Endothelial cell (in vitro differentiated cells): Measurements from ENCODE around the gene PCYOX1L. TPM values are rescaled to one million over a fixed set of nuclear protein-coding genes. Genes with fewer than 3 reads are reported as not detected.

Source experiments
- DNase-seq: peaks from one replicate; pipeline ENCODE4 v3.0.0; 2021; ENCODE audit warnings: low spot score
- H3K27ac Mint-ChIP-seq: one replicate; pipeline ENCODE4 v1.8.0; 2021; ENCODE audit warnings: mixed read lengths, inconsistent platforms; ENCODE audit not compliant: unreplicated experiment
- H3K27me3 Mint-ChIP-seq: one replicate; pipeline ENCODE4 v1.8.0; 2021; ENCODE audit warnings: mild to moderate bottlenecking, moderate library complexity, mixed read lengths, inconsistent platforms; ENCODE audit not compliant: unreplicated experiment
- H3K36me3 Mint-ChIP-seq: one replicate; pipeline ENCODE4 v1.8.0; 2021; ENCODE audit warnings: mild to moderate bottlenecking, low read depth, mixed read lengths, inconsistent platforms; ENCODE audit not compliant: unreplicated experiment
- H3K4me1 Mint-ChIP-seq: one replicate; pipeline ENCODE4 v1.8.0; 2021; ENCODE audit warnings: mild to moderate bottlenecking, mixed read lengths, inconsistent platforms; ENCODE audit not compliant: unreplicated experiment
- H3K4me3 Mint-ChIP-seq: one replicate; pipeline ENCODE4 v1.8.0; 2021; ENCODE audit warnings: mild to moderate bottlenecking, mixed read lengths, inconsistent platforms; ENCODE audit not compliant: unreplicated experiment
- H3K9me3 Mint-ChIP-seq: one replicate; pipeline ENCODE4 v1.8.0; 2021; ENCODE audit warnings: mixed read lengths, inconsistent platforms; ENCODE audit not compliant: unreplicated experiment
- CTCF ChIP-seq: fragments of 200-600 bp; sonication (generic); IDR thresholded peaks from one replicate; pipeline ENCODE4 v1.5.0; 2021; ENCODE audit warnings: antibody characterized with exemption; ENCODE audit not compliant: unreplicated experiment
- total RNA-seq: library from RNA; stranded (reverse); fragmentation: NEBNext Ultra II Directional; extraction: Animal tissue kit (Norgen Biotek cat#: 25700); gene quantifications from one replicate; pipeline ENCODE4 v1.2.1, GENCODE V29; 2021; ENCODE audit not compliant: unreplicated experiment

PCYOX1L gene
- total RNA-seq, 1 donor from 2014 or later, result 18.3 TPM

- TF ChIP-seq CTCF, result no peak
These were observed 50.6 kb downstream of the PCYOX1L start for GRCh38 chr5:149408252-149409099.

GRCh38 chr5:149409268-149409948 lies 51.6 kb downstream of the PCYOX1L start:
- peaks cover 27% of the 10 kb centered on the region for H3K4me1 Mint-ChIP-seq
- DNase-seq, result no peak

More at GRCh38 chr5:149408252-149409099, 50.6 kb downstream of the PCYOX1L start:
- H3K4me1 Mint-ChIP-seq, result peaks cover 31% of the 10 kb centered on the region
- peaks cover 1% of the 10 kb centered on the region for H3K27me3 Mint-ChIP-seq
- H3K9me3 Mint-ChIP-seq, result no peaks in the 10 kb centered on the region
- no peak overlapping the region for H3K4me3 Mint-ChIP-seq
- DNase-seq, result no peak
- no peak overlapping the region for H3K27ac Mint-ChIP-seq
- no peaks in the 10 kb centered on the region for H3K36me3 Mint-ChIP-seq

GRCh38 chr5:149410071-149410470 lies 52.2 kb downstream of the PCYOX1L start:
- no peaks in the 10 kb centered on the region for H3K9me3 Mint-ChIP-seq
- TF ChIP-seq CTCF, result no peak
- peaks cover 1% of the 10 kb centered on the region for H3K27me3 Mint-ChIP-seq
- no peak for DNase-seq
- no peak overlapping the region for H3K4me3 Mint-ChIP-seq
- H3K4me1 Mint-ChIP-seq, result peaks cover 23% of the 10 kb centered on the region
- no peak overlapping the region for H3K27ac Mint-ChIP-seq
- H3K36me3 Mint-ChIP-seq, result no peaks in the 10 kb centered on the region

More at GRCh38 chr5:149409268-149409948, 51.6 kb downstream of the PCYOX1L start:
- Mint-ChIP-seq H3K36me3 (no peaks in the 10 kb centered on the region), H3K27ac (no peak overlapping the region), H3K4me3 (no peak overlapping the region), H3K9me3 (no peaks in the 10 kb centered on the region), H3K27me3 (peaks cover 1% of the 10 kb centered on the region)
- no peak for TF ChIP-seq CTCF

- TF ChIP-seq CTCF, result no peak
- no peak for DNase-seq
- no peak overlapping the region for H3K27ac Mint-ChIP-seq
- H3K4me1 Mint-ChIP-seq, result peaks cover 17% of the 10 kb centered on the region
- H3K27me3 Mint-ChIP-seq, result peaks cover 1% of the 10 kb centered on the region
- no peaks in the 10 kb centered on the region for H3K9me3 Mint-ChIP-seq
- no peaks in the 10 kb centered on the region for H3K36me3 Mint-ChIP-seq
- H3K4me3 Mint-ChIP-seq, result no peak overlapping the region
These were observed 53.0 kb downstream of the PCYOX1L start for GRCh38 chr5:149410721-149411432.
